OCI-LY7 (cell line): ENCODE measurements around the gene GDF2. TPM values are rescaled to one million over a fixed set of nuclear protein-coding genes. Genes with fewer than 3 reads are reported as not detected.

Experiments
- BruUV-seq: library from RNA; stranded (reverse); fragments of 400-500 nt; replicated peaks from 2 replicates; lab custom pipeline; 2021; lab: Mats Ljungman, UMichigan
- CTCF ChIA-PET: fragments of 300-600 bp; sonication (Branson Sonifier 250); formaldehyde crosslinking; loops from one replicate; lab custom pipeline; 2022; ENCODE audit warnings: antibody characterized with exemption; ENCODE audit not compliant: unreplicated experiment; lab: Charles Lee
- POLR2A ChIA-PET: fragments of 300-600 bp; sonication (Branson Sonifier 250); formaldehyde crosslinking; loops from one replicate; lab custom pipeline; 2022; ENCODE audit warnings: antibody characterized with exemption; lab: Charles Lee
- DNase-seq: peaks from one replicate; pipeline ENCODE4 v3.0.0-alpha.2; 2015; ENCODE audit warnings: low spot score
- H2AFZ ChIP-seq: fragments of 200-600 bp; sonication (generic), shearing (Covaris generic); 2 replicates; pipeline ENCODE4 v1.6.1; 2014; ENCODE audit warnings: mild to moderate bottlenecking, antibody characterized with exemption, low read length, moderate library complexity
- H3K27ac ChIP-seq: fragments of 200-600 bp; sonication (generic); 2 replicates; pipeline ENCODE4 v1.5.1; 2014; ENCODE audit warnings: mixed run types, low read depth, mild to moderate bottlenecking, moderate library complexity, low read length, inconsistent platforms; ENCODE audit not compliant: poor library complexity, severe bottlenecking
- H3K36me3 ChIP-seq: fragments of 200-600 bp; sonication (generic); 2 replicates; pipeline ENCODE4 v1.6.1; 2014; ENCODE audit warnings: mild to moderate bottlenecking, antibody characterized with exemption, low read length, moderate library complexity, mixed read lengths; ENCODE audit not compliant: insufficient read depth
- H3K4me1 ChIP-seq: fragments of 200-600 bp; sonication (generic); 2 replicates; pipeline ENCODE4 v1.5.1; 2014; ENCODE audit warnings: mild to moderate bottlenecking, low read length; ENCODE audit not compliant: insufficient read depth, poor library complexity, severe bottlenecking
- H3K4me2 ChIP-seq: fragments of 200-600 bp; sonication (generic); 2 replicates; pipeline ENCODE4 v1.6.1; 2014; ENCODE audit warnings: mild to moderate bottlenecking, low read length
- H3K4me3 ChIP-seq: fragments of 200-600 bp; sonication (generic); 2 replicates; pipeline ENCODE4 v1.5.1; 2014; ENCODE audit warnings: mild to moderate bottlenecking, low read depth, low read length; ENCODE audit not compliant: poor library complexity, severe bottlenecking
- H3K79me2 ChIP-seq: fragments of 200-600 bp; sonication (generic); 2 replicates; pipeline ENCODE4 v1.6.1; 2016; ENCODE audit warnings: low read depth, mild to moderate bottlenecking, low read length, moderate library complexity, mixed read lengths; ENCODE audit not compliant: insufficient read depth
- H3K9me2 ChIP-seq: fragments of 200-600 bp; sonication (generic); 2 replicates; pipeline ENCODE4 v1.6.1; 2016; ENCODE audit warnings: mild to moderate bottlenecking, low read length, mixed read lengths; ENCODE audit not compliant: insufficient read depth
- H3K9me3 ChIP-seq: fragments of 200-600 bp; sonication (generic); 2 replicates; pipeline ENCODE4 v1.6.1; 2014; ENCODE audit warnings: mild to moderate bottlenecking, mixed run types, low read length, mixed read lengths
- H4K20me1 ChIP-seq: fragments of 200-600 bp; sonication (generic); 2 replicates; pipeline ENCODE4 v1.6.1; 2014; ENCODE audit warnings: mild to moderate bottlenecking, antibody characterized with exemption, low read length, moderate library complexity, mixed read lengths; ENCODE audit not compliant: insufficient read depth
- CTCF ChIP-seq: fragments of 200-600 bp; sonication (generic); conservative IDR thresholded peaks from 2 replicates; pipeline ENCODE4 v1.5.1; 2014; ENCODE audit warnings: mild to moderate bottlenecking, antibody characterized with exemption, low read length, moderate library complexity, mixed read lengths
- EZH2phosphoT487 ChIP-seq: fragments of 200-600 bp; sonication (generic); IDR thresholded peaks from 2 replicates; pipeline ENCODE4 v1.6.1; 2018; ENCODE audit warnings: low read depth, borderline replicate concordance, mild to moderate bottlenecking, mixed run types, antibody characterized with exemption, low read length, moderate library complexity, mixed read lengths
- intact Hi-C: fragments of 100-400 bp; cut with micrococcal nuclease; formaldehyde crosslinking; loops from one replicate; pipeline ENCODE4 v1.10.0; 2022; ENCODE audit not compliant: unreplicated experiment
- total RNA-seq, 2 experiments: library from RNA; depleted of rRNA in 1 of 2; stranded (reverse); fragments of >200 nt in 1 of 2; shearing (Covaris generic) in 1 of 2; gene quantifications; 2 replicates each; pipeline ENCODE4 v1.2.3, GENCODE V29; 2014 to 2022

GDF2 gene
- total RNA-seq, 2 experiments from 2014 or later = not detected

GRCh38 chr10:47282657-47283018 is 39.6 kb upstream of the GDF2 start:
- BruUV-seq = no TSS peak
- intact Hi-C loops = no loop called here
- CTCF ChIA-PET = no interaction called here
- H3K27ac ChIP-seq = no peak overlapping the region
- H3K79me2 ChIP-seq = no peaks in the 10 kb centered on the region
- peaks cover under 1% of the 10 kb centered on the region for H3K4me1 ChIP-seq
- POLR2A ChIA-PET = no interaction called here
- no peak for DNase-seq
- H3K9me3 ChIP-seq = no peaks in the 10 kb centered on the region
- H3K4me2 ChIP-seq = no peak overlapping the region
- H3K9me2 ChIP-seq = no peaks in the 10 kb centered on the region
- no peaks in the 10 kb centered on the region for H4K20me1 ChIP-seq
- no peak overlapping the region for H3K4me3 ChIP-seq
- TF ChIP-seq CTCF (no peak), EZH2phosphoT487 (no peak)
- no peaks in the 10 kb centered on the region for H3K36me3 ChIP-seq
- no peak overlapping the region for H2AFZ ChIP-seq

DNA sequence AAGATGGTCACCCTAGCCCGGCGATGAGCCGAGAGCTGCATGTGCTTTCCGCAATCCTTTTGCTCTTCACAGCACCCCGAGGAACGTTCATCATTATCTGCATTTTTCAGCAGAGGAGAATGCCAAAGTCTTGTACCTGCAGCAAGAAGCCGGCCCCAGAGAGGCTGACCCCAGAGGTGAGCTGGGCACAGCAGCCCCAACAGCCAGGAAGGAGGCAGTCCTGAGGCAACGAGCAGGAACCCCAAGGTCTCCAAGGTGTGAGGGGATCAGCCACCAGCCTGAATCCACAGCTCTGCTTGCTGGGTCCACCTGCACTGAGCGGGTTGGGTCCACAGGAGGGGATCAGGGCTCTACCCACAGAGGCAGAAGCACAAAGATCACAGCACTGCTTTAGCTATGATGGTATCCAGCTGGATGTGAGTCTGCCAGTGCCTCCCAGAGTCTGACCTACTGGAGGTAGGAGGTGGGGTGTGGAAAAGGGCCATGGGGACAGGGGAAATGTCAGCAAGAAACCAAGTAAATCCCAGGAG is 39.1 kb upstream of the GDF2 start:
- Histone ChIP-seq H3K79me2 (no peaks in the 10 kb centered on the region), H3K4me3 (no peak overlapping the region), H2AFZ (no peak overlapping the region), H3K9me3 (no peaks in the 10 kb centered on the region), H3K27ac (no peak overlapping the region), H3K36me3 (no peaks in the 10 kb centered on the region), H4K20me1 (no peaks in the 10 kb centered on the region), H3K4me1 (no peaks in the 10 kb centered on the region), H3K9me2 (no peaks in the 10 kb centered on the region), H3K4me2 (no peak overlapping the region)
- BruUV-seq = no TSS peak
- no peak for TF ChIP-seq EZH2phosphoT487
- no peak for TF ChIP-seq CTCF
- intact Hi-C loops = no loop called here
- CTCF ChIA-PET = no interaction called here
- POLR2A ChIA-PET = no interaction called here
- no peak for DNase-seq

DNA sequence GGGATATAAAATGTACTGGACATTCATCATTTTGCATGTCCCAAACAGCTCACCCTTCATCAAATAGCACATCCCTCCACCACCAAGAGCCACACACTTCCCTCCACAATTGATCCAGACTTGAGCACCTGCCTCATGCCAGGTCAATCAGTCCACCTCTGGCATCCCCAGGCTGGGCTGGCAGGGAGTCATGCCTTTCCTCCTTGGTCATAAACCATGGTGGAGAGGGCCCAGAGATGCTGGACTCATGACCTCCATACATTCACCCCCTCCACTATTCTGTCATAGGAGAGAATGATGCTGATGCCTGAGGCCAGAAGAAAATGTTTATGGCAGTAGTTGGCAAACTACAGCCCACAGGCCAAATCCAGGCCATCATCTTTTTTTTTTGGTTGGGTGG is 38.4 kb upstream of the GDF2 start:
- no peaks in the 10 kb centered on the region for H3K79me2 ChIP-seq
- no TSS peak for BruUV-seq
- H3K9me2 ChIP-seq = no peaks in the 10 kb centered on the region
- H3K36me3 ChIP-seq = no peaks in the 10 kb centered on the region
- ChIA-PET POLR2A (no interaction called here), CTCF (no interaction called here)
- H4K20me1 ChIP-seq = no peaks in the 10 kb centered on the region
- no peak overlapping the region for H2AFZ ChIP-seq
- TF ChIP-seq CTCF = no peak
- TF ChIP-seq EZH2phosphoT487 = no peak
- no peak overlapping the region for H3K4me2 ChIP-seq
- H3K27ac ChIP-seq = no peak overlapping the region
- no peak for DNase-seq
- no peaks in the 10 kb centered on the region for H3K4me1 ChIP-seq
- no peaks in the 10 kb centered on the region for H3K9me3 ChIP-seq
- intact Hi-C loops = no loop called here
- no peak overlapping the region for H3K4me3 ChIP-seq
